Osteocyte (in vitro differentiated cells): ENCODE measurements around the gene TTN. TPM values are rescaled to one million over a fixed set of nuclear protein-coding genes. Genes with fewer than 3 reads are reported as not detected.

Experiments
- DNase-seq: peaks from one replicate; pipeline ENCODE4 v3.0.0; 2021; ENCODE audit warnings: mixed read lengths; ENCODE audit not compliant: unreplicated experiment; ENCODE audit errors: extremely low spot score
- H3K27ac Mint-ChIP-seq: one replicate; pipeline ENCODE4 v1.8.0; 2021; ENCODE audit warnings: mild to moderate bottlenecking, mixed read lengths; ENCODE audit not compliant: unreplicated experiment
- H3K27me3 Mint-ChIP-seq: one replicate; pipeline ENCODE4 v1.8.0; 2021; ENCODE audit warnings: mixed read lengths; ENCODE audit not compliant: unreplicated experiment
- H3K36me3 Mint-ChIP-seq: one replicate; pipeline ENCODE4 v1.8.0; 2021; ENCODE audit warnings: mixed read lengths; ENCODE audit not compliant: unreplicated experiment
- H3K4me1 Mint-ChIP-seq: one replicate; pipeline ENCODE4 v1.8.0; 2021; ENCODE audit warnings: mixed read lengths; ENCODE audit not compliant: unreplicated experiment
- H3K4me3 Mint-ChIP-seq: one replicate; pipeline ENCODE4 v1.8.0; 2021; ENCODE audit warnings: mild to moderate bottlenecking, moderate library complexity, mixed read lengths; ENCODE audit not compliant: unreplicated experiment
- H3K9me3 Mint-ChIP-seq: one replicate; pipeline ENCODE4 v1.8.0; 2021; ENCODE audit warnings: mixed read lengths; ENCODE audit not compliant: unreplicated experiment
- total RNA-seq: library from RNA; stranded (reverse); gene quantifications from 2 replicates; pipeline ENCODE4 v1.2.1, GENCODE V29; 2021
- TF ChIP-seq, protein P1 (sequence below): fragments of 200-600 bp; sonication (generic); IDR thresholded peaks from 2 replicates; pipeline ENCODE4 v1.5.0; 2021; ENCODE audit warnings: antibody characterized with exemption, mild to moderate bottlenecking, moderate library complexity

TTN gene
- total RNA-seq, 1 donor from 2014 or later, result not detected

DNA sequence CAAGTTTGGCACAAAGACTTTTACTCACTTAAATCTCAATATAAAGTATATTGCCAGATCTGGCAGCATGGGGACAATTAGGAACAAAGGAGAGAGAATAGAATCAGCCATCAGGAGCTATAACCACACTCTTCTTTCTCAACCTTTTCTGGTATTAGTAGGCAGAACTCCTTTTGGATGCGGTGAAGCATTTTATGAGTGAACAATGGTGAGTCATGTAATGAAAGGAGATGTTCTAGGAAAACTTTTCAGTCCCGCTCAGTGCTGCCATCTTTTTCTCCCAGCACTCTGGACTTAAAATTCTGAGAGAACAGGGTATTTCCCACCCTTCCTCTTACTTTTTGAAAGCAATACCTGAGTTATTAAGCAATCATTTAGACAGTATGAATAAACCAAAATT, 294.7 kb downstream of the TTN start:
- H3K36me3 Mint-ChIP-seq, result peaks cover 23% of the 10 kb centered on the region
- no peaks in the 10 kb centered on the region for H3K27me3 Mint-ChIP-seq
- DNase-seq, result no peak
- TF ChIP-seq, protein P1, sequence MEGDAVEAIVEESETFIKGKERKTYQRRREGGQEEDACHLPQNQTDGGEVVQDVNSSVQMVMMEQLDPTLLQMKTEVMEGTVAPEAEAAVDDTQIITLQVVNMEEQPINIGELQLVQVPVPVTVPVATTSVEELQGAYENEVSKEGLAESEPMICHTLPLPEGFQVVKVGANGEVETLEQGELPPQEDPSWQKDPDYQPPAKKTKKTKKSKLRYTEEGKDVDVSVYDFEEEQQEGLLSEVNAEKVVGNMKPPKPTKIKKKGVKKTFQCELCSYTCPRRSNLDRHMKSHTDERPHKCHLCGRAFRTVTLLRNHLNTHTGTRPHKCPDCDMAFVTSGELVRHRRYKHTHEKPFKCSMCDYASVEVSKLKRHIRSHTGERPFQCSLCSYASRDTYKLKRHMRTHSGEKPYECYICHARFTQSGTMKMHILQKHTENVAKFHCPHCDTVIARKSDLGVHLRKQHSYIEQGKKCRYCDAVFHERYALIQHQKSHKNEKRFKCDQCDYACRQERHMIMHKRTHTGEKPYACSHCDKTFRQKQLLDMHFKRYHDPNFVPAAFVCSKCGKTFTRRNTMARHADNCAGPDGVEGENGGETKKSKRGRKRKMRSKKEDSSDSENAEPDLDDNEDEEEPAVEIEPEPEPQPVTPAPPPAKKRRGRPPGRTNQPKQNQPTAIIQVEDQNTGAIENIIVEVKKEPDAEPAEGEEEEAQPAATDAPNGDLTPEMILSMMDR, result no peak
- H3K27ac Mint-ChIP-seq, result no peak overlapping the region
- H3K9me3 Mint-ChIP-seq, result no peaks in the 10 kb centered on the region
- H3K4me3 Mint-ChIP-seq, result no peak overlapping the region
- no peaks in the 10 kb centered on the region for H3K4me1 Mint-ChIP-seq

DNA sequence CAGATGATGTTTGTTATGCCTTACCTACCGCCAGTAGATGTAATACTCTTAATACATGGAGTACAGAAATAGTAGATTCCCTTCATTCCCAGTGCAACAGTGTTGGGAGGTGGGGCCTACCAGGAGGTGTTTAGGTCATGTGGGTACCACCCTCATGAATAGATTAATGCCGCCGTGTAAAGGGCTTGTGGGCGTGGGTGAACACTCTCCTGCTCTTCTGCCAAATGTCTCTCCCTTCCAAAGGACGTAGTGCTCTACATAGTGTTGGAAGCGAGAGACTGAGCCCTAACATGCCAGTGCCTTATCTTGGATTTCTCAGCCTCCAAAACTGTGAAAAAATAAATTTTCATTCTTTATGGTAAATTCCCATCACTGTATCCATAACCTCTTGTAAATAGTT, 296.8 kb downstream of the TTN start:
- H3K4me3 Mint-ChIP-seq, result no peak overlapping the region
- no peaks in the 10 kb centered on the region for H3K9me3 Mint-ChIP-seq
- no peak for DNase-seq
- H3K27ac Mint-ChIP-seq, result no peak overlapping the region
- TF ChIP-seq, protein P1, result no peak
- no peaks in the 10 kb centered on the region for H3K27me3 Mint-ChIP-seq
- H3K36me3 Mint-ChIP-seq, result peaks cover 27% of the 10 kb centered on the region
- no peaks in the 10 kb centered on the region for H3K4me1 Mint-ChIP-seq

DNA sequence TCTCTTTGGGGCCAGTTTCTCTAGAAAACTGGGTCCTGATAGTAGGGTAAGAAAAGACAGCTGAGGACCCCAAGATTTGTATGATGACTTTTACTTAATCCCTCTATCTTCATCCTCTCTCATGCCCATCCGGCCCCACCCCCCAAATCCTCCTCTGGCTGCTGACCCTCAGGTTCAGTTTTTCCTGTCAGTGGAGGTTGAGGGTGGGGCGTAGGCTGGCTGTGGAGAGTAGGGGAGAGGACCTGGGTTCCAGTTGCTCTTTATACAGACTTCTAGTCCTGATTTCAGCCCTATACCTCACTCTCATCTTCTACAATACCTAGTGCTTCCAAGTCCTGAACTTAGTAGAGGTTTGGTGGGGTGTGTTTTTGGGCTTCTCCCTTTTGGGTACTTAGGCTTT, 298.6 kb downstream of the TTN start:
- no peak overlapping the region for H3K27ac Mint-ChIP-seq
- no peaks in the 10 kb centered on the region for H3K27me3 Mint-ChIP-seq
- no peak for DNase-seq
- H3K4me3 Mint-ChIP-seq, result no peak overlapping the region
- H3K36me3 Mint-ChIP-seq, result peaks cover 29% of the 10 kb centered on the region
- no peaks in the 10 kb centered on the region for H3K9me3 Mint-ChIP-seq
- H3K4me1 Mint-ChIP-seq, result no peaks in the 10 kb centered on the region
- TF ChIP-seq, protein P1, result no peak

DNA sequence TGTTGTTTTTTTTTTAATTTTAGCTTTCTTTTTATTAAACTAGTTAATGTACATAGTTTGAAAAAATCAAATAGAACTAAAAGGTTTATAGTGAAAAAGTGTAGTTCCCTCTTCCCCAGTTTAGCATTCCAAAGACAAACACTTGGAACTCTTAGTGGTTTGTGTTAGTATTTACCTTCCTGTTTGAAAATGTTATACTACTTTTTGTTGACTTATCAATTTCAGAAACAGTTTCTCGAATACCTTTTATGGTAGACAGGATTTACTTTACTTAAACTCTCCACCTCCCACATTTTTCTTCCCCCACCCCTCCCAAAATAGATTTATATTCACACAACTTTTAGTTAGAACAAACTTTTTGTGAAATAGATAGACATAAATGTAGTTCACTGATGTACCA, 300.3 kb downstream of the TTN start:
- H3K36me3 Mint-ChIP-seq, result peaks cover 37% of the 10 kb centered on the region
- TF ChIP-seq, protein P1, result no peak
- no peak for DNase-seq
- no peak overlapping the region for H3K27ac Mint-ChIP-seq
- H3K4me1 Mint-ChIP-seq, result no peaks in the 10 kb centered on the region
- no peaks in the 10 kb centered on the region for H3K9me3 Mint-ChIP-seq
- H3K27me3 Mint-ChIP-seq, result no peaks in the 10 kb centered on the region
- H3K4me3 Mint-ChIP-seq, result no peak overlapping the region

DNA sequence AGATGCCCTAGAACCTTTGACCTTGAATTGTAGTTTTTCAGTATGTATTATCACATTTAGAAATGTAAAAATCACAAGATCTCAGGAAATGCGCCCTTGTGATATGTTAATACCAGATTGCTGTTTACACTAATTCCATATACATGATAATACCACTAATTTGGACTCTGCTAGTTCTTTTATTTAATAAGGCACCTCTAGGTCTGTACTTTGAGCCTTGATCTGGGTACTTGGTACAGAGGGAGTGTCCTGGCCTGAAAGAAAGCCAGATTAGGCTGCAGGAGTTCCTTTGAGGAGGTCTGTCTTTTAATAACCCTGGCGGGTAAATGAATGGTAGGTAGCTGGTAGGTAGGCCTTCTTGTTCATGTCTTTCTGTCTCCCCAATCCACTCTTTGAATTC, 300.7 kb downstream of the TTN start:
- DNase-seq, result no peak
- Mint-ChIP-seq H3K36me3 (peaks cover 38% of the 10 kb centered on the region), H3K27me3 (no peaks in the 10 kb centered on the region), H3K4me1 (no peaks in the 10 kb centered on the region), H3K27ac (no peak overlapping the region), H3K4me3 (no peak overlapping the region), H3K9me3 (no peaks in the 10 kb centered on the region)
- TF ChIP-seq, protein P1, result no peak
